K562 (cell line): ENCODE results near the gene OLFML3. TPM values are rescaled to one million over a fixed set of nuclear protein-coding genes. Genes with fewer than 3 reads are reported as not detected.

Experiments used
- ATF7 ChIP-seq: fragments of 450-650 bp; IDR thresholded peaks from 2 replicates; pipeline ENCODE4 v1.7.1; 2014; ENCODE audit warnings: mild to moderate bottlenecking, moderate library complexity
- BRF2 ChIP-seq: IDR thresholded peaks from 3 replicates; pipeline ENCODE4 v1.6.1; 2011; ENCODE audit warnings: borderline replicate concordance, mild to moderate bottlenecking; ENCODE audit not compliant: insufficient read length, insufficient read depth
- HNRNPH1 ChIP-seq: fragments of 200-400 bp; formaldehyde crosslinking; optimal IDR thresholded peaks from 2 replicates; pipeline ENCODE3; 2017; ENCODE audit warnings: low read depth, mild to moderate bottlenecking, low read length, moderate library complexity
- HNRNPL ChIP-seq: fragments of 200-400 bp; formaldehyde crosslinking; IDR thresholded peaks from 2 replicates; pipeline ENCODE4 v1.6.1; 2017; ENCODE audit warnings: low read depth, mild to moderate bottlenecking, low read length
- MAFG ChIP-seq: fragments of 450-650 bp; conservative IDR thresholded peaks from 2 replicates; pipeline ENCODE4 v1.6.1; 2016; ENCODE audit warnings: missing genetic modification characterization, missing compliant biosample characterization
- MCM2 ChIP-seq: fragments of 450-650 bp; IDR thresholded peaks from 2 replicates; pipeline ENCODE4 v1.6.1; 2017; ENCODE audit warnings: low read depth, mild to moderate bottlenecking
- NRF1 ChIP-seq, 2 experiments: fragments of 450-650 bp; IDR thresholded peaks in 1 of 2; conservative IDR thresholded peaks in 1 of 2; 2 replicates each; pipeline ENCODE4 v1.6.1; 2014; ENCODE audit warnings: mild to moderate bottlenecking in 2 of 2
- PKNOX1 ChIP-seq: fragments of 450-650 bp; IDR thresholded peaks from 2 replicates; pipeline ENCODE4 v1.6.1; 2016
- POLR3G ChIP-seq: IDR thresholded peaks from 2 replicates; pipeline ENCODE4 v1.6.1; 2011; ENCODE audit not compliant: insufficient read length, insufficient replicate concordance; ENCODE audit errors: extremely low read depth
- SOX6 ChIP-seq: fragments of 450-650 bp; IDR thresholded peaks from 2 replicates; pipeline ENCODE4 v1.6.1; 2014; ENCODE audit warnings: mild to moderate bottlenecking
- SREBF2 ChIP-seq: sonication (generic); formaldehyde crosslinking; IDR thresholded peaks from 2 replicates; pipeline ENCODE4 v1.4.0; 2020; ENCODE audit warnings: mild to moderate bottlenecking, missing genetic modification reagents
- TCF3 ChIP-seq: sonication (generic); formaldehyde crosslinking; IDR thresholded peaks from 2 replicates; pipeline ENCODE4 v1.4.0; 2020; ENCODE audit warnings: mild to moderate bottlenecking, missing genetic modification reagents
- ZNF23 ChIP-seq: fragments of 250-450 bp; sonication (Bioruptor Pico); IDR thresholded peaks from 2 replicates; pipeline ENCODE4 v1.4.0; 2020; ENCODE audit warnings: mild to moderate bottlenecking
- ZNF449 ChIP-seq: fragments of 250-450 bp; sonication (Bioruptor Pico); IDR thresholded peaks from 2 replicates; pipeline ENCODE4 v1.8.0; 2022; ENCODE audit warnings: moderate library complexity, mild to moderate bottlenecking, inconsistent platforms
- ZNF75A ChIP-seq: fragments of 450-650 bp; formaldehyde crosslinking; IDR thresholded peaks from 2 replicates; pipeline ENCODE4 v1.4.0; 2020; ENCODE audit warnings: mild to moderate bottlenecking
- ZNF766 ChIP-seq: fragments of 200-800 bp; sonication (Bioruptor generic); conservative IDR thresholded peaks from 2 replicates; pipeline ENCODE4 v1.6.1; 2016; ENCODE audit warnings: missing genetic modification characterization, missing compliant biosample characterization
- polyA plus RNA-seq, 8 experiments: library from polyadenylated mRNA; depleted of rRNA in 4 of 8; stranded (reverse) in 5 of 8; unstranded in 3 of 8; fragments of >200 nt; fragmentation: Nextera tagmentation in 2 of 8; fragmentation: Illumina TruSeq in 1 of 8; extraction: Ambion mirVana in 2 of 8; extraction: Trizol in 1 of 8; gene quantifications; 2 replicates each; pipeline versions ENCODE4 v1.2.1 to v1.2.3, GENCODE V29; 2011 to 2014; ENCODE audit warnings: inconsistent platforms in 1 of 8, missing spikeins in 1 of 8
- total RNA-seq, 7 experiments: library from RNA; depleted of rRNA in 6 of 7; stranded (reverse); fragments of >200 nt in 6 of 7; fragmentation: Illumina TruSeq in 2 of 7; extraction: Trizol in 2 of 7; gene quantifications; 2 replicates each; pipeline versions ENCODE4 v1.2.1 to v1.2.3, GENCODE V29; 2011 to 2021; ENCODE audit warnings: low replicate concordance in 1 of 7

OLFML3 gene
- total and polyA plus RNA-seq, 9 of the 15 experiments (the other 6 are each of a cell fraction or from before 2014, with no cell fraction given) = 0.07 to 0.13 (median 0.07) TPM; not detected in 6

- TF ChIP-seq ZNF23 (CRISPR knock-in tag) (no peak), ATF7 (0 out of 2 replicates have a peak, but pooled peaks have one; percentile 27), BRF2 (no peak), POLR3G (no peak), NRF1 (conservative IDR thresholded peaks at IDR 0.05 in 1 of 2, IDR thresholded peaks at IDR 0.05 in 1 of 2) (no peak), SREBF2 (no peak), ZNF449 (CRISPR knock-in tag) (no peak), MAFG (tag) (no peak), ZNF75A (CRISPR knock-in tag) (no peak), TCF3 (CRISPR knock-in tag) (no peak), MCM2 (no peak), ZNF766 (CRISPR knock-in tag) (no peak), HNRNPH1 (no peak), PKNOX1 (0 out of 2 replicates have a peak, but pooled peaks have one; percentile 7), SOX6 (no peak), HNRNPL (no peak)
Observed at GRCh38 chr1:113978863-113979702, at the start of gene OLFML3 (continued).
